ENCODE data around the gene EPHB2. TPM values are rescaled to one million over a fixed set of nuclear protein-coding genes. Genes with fewer than 3 reads are reported as not detected.

The EPHB2 gene
- total RNA-seq, 1 donor from 2014 or later: 10.7 TPM

DNA sequence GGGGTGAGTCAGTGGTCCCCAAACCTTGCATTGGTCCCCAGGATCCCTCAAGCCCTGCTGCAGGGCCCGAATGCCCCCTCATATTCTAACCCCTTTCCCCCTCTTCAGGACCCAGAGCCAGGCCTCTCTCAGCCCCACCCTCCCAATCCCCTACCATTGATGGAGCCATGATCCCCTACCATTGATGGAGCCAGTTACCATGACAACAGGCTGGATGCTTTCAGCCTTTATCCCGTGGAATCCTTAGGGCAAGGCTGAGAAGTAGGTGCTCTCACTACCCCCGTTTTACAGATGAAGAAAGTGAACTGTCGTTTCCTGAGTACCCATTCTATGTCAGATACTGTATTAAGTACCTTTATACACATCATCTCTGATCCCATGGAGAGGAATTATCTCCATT lies 70.8 kb downstream of the EPHB2 start:
- Mint-ChIP-seq H3K4me3 (ENCODE audit: unreplicated experiment) (no peak overlapping the region), H3K36me3 (ENCODE audit: low read depth, unreplicated experiment) (no peaks in the 10 kb centered on the region), H3K27me3 (ENCODE audit: unreplicated experiment) (peaks cover 6% of the 10 kb centered on the region), H3K9me3 (ENCODE audit: unreplicated experiment) (no peaks in the 10 kb centered on the region), H3K27ac (ENCODE audit: unreplicated experiment) (no peak overlapping the region), H3K4me1 (ENCODE audit: unreplicated experiment) (no peaks in the 10 kb centered on the region)
- TF ChIP-seq CTCF (IDR thresholded peaks at IDR 0.05; ENCODE audit: unreplicated experiment): no peak
- no peak for DNase-seq (ENCODE audit: low spot score)

GRCh38 chr1:22782406-22782805 lies 71.8 kb downstream of the EPHB2 start:
- H3K4me1 Mint-ChIP-seq (ENCODE audit: unreplicated experiment): no peaks in the 10 kb centered on the region
- no peaks in the 10 kb centered on the region for H3K36me3 Mint-ChIP-seq (ENCODE audit: low read depth, unreplicated experiment)
- H3K27ac Mint-ChIP-seq (ENCODE audit: unreplicated experiment): no peak overlapping the region
- no peak for DNase-seq (ENCODE audit: low spot score)
- no peak for TF ChIP-seq CTCF (IDR thresholded peaks at IDR 0.05; ENCODE audit: unreplicated experiment)
- no peak overlapping the region for H3K4me3 Mint-ChIP-seq (ENCODE audit: unreplicated experiment)
- H3K9me3 Mint-ChIP-seq (ENCODE audit: unreplicated experiment): no peaks in the 10 kb centered on the region
- H3K27me3 Mint-ChIP-seq (ENCODE audit: unreplicated experiment): peaks cover 6% of the 10 kb centered on the region

DNA sequence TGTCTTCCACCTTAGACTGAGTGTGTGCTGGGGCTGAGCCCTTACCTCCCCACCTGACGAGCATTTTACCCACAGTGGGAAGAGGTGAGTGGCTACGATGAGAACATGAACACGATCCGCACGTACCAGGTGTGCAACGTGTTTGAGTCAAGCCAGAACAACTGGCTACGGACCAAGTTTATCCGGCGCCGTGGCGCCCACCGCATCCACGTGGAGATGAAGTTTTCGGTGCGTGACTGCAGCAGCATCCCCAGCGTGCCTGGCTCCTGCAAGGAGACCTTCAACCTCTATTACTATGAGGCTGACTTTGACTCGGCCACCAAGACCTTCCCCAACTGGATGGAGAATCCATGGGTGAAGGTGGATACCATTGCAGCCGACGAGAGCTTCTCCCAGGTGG lies 73.7 kb downstream of the EPHB2 start:
- H3K27ac Mint-ChIP-seq (ENCODE audit: unreplicated experiment): no peak overlapping the region
- H3K27me3 Mint-ChIP-seq (ENCODE audit: unreplicated experiment): peaks cover 6% of the 10 kb centered on the region
- H3K4me1 Mint-ChIP-seq (ENCODE audit: unreplicated experiment): no peaks in the 10 kb centered on the region

DNA sequence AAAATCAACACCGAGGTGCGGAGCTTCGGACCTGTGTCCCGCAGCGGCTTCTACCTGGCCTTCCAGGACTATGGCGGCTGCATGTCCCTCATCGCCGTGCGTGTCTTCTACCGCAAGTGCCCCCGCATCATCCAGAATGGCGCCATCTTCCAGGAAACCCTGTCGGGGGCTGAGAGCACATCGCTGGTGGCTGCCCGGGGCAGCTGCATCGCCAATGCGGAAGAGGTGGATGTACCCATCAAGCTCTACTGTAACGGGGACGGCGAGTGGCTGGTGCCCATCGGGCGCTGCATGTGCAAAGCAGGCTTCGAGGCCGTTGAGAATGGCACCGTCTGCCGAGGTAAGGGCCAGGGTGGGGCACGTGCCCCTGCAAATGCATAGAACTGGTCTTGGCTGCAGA lies 74.1 kb downstream of the EPHB2 start:
- no peaks in the 10 kb centered on the region for H3K36me3 Mint-ChIP-seq (ENCODE audit: low read depth, unreplicated experiment)
- peaks cover 8% of the 10 kb centered on the region for H3K27me3 Mint-ChIP-seq (ENCODE audit: unreplicated experiment)
- no peaks in the 10 kb centered on the region for H3K4me1 Mint-ChIP-seq (ENCODE audit: unreplicated experiment)
- DNase-seq (ENCODE audit: low spot score): no peak
- no peak overlapping the region for H3K4me3 Mint-ChIP-seq (ENCODE audit: unreplicated experiment)
- H3K27ac Mint-ChIP-seq (ENCODE audit: unreplicated experiment): no peak overlapping the region
- no peak for TF ChIP-seq CTCF (IDR thresholded peaks at IDR 0.05; ENCODE audit: unreplicated experiment)
- H3K9me3 Mint-ChIP-seq (ENCODE audit: unreplicated experiment): no peaks in the 10 kb centered on the region

More for the DNA sequence above, 73.7 kb downstream of the EPHB2 start:
- no peak for DNase-seq (ENCODE audit: low spot score)
- Mint-ChIP-seq H3K4me3 (ENCODE audit: unreplicated experiment) (no peak overlapping the region), H3K9me3 (ENCODE audit: unreplicated experiment) (no peaks in the 10 kb centered on the region), H3K36me3 (ENCODE audit: low read depth, unreplicated experiment) (no peaks in the 10 kb centered on the region)
- no peak for TF ChIP-seq CTCF (IDR thresholded peaks at IDR 0.05; ENCODE audit: unreplicated experiment)

- H3K9me3 Mint-ChIP-seq (ENCODE audit: unreplicated experiment): no peaks in the 10 kb centered on the region
- H3K4me3 Mint-ChIP-seq (ENCODE audit: unreplicated experiment): no peak overlapping the region
- no peak for TF ChIP-seq CTCF (IDR thresholded peaks at IDR 0.05; ENCODE audit: unreplicated experiment)
- H3K27ac Mint-ChIP-seq (ENCODE audit: unreplicated experiment): no peak overlapping the region
- H3K36me3 Mint-ChIP-seq (ENCODE audit: low read depth, unreplicated experiment): no peaks in the 10 kb centered on the region
- DNase-seq (ENCODE audit: low spot score): no peak
- peaks cover 8% of the 10 kb centered on the region for H3K27me3 Mint-ChIP-seq (ENCODE audit: unreplicated experiment)
- H3K4me1 Mint-ChIP-seq (ENCODE audit: unreplicated experiment): no peaks in the 10 kb centered on the region
These were observed 75.5 kb downstream of the EPHB2 start for GRCh38 chr1:22786101-22786500.

Measured in endothelial cell (in vitro differentiated cells).